GM12865 (cell line): ENCODE data around the gene RUNX1.

Experiments used
- DNase-seq: peaks from one replicate; pipeline ENCODE4 v3.0.0; 2010; ENCODE audit warnings: low read depth
- H3K4me3 ChIP-seq: 2 replicates; pipeline ENCODE4 v1.5.1; 2011; ENCODE audit warnings: mild to moderate bottlenecking, low read depth, low read length, control low read depth
- TF ChIP-seq, protein P1 (sequence below): IDR thresholded peaks from 2 replicates; pipeline ENCODE4 v1.5.1; 2011; ENCODE audit warnings: low read length, control low read depth, low read depth, inconsistent platforms; ENCODE audit not compliant: insufficient read depth; ENCODE audit errors: missing control alignments

Gene RUNX1

DNA sequence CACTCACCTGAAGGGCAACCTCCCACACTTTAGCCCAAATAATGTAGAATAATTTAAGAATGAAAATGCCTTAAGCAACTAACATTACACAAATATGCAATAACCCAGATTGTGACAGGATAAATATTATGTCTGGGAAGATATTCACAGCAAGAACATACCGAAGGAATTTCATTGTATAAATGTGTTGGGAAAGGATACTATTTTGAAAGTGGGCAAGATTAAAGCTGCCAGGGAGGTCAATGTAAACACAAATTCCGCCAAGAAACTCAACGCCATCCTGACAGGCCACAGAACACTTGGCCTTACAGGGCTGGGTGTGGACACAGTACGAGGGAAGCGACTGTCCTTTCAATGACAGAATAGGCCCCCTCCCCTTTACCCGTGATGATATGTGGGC, 173.3 kb downstream of the RUNX1 start:
- H3K4me3 ChIP-seq = no peak overlapping the region
- TF ChIP-seq, protein P1, sequence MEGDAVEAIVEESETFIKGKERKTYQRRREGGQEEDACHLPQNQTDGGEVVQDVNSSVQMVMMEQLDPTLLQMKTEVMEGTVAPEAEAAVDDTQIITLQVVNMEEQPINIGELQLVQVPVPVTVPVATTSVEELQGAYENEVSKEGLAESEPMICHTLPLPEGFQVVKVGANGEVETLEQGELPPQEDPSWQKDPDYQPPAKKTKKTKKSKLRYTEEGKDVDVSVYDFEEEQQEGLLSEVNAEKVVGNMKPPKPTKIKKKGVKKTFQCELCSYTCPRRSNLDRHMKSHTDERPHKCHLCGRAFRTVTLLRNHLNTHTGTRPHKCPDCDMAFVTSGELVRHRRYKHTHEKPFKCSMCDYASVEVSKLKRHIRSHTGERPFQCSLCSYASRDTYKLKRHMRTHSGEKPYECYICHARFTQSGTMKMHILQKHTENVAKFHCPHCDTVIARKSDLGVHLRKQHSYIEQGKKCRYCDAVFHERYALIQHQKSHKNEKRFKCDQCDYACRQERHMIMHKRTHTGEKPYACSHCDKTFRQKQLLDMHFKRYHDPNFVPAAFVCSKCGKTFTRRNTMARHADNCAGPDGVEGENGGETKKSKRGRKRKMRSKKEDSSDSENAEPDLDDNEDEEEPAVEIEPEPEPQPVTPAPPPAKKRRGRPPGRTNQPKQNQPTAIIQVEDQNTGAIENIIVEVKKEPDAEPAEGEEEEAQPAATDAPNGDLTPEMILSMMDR = no peak
- DNase-seq = no peak

DNA sequence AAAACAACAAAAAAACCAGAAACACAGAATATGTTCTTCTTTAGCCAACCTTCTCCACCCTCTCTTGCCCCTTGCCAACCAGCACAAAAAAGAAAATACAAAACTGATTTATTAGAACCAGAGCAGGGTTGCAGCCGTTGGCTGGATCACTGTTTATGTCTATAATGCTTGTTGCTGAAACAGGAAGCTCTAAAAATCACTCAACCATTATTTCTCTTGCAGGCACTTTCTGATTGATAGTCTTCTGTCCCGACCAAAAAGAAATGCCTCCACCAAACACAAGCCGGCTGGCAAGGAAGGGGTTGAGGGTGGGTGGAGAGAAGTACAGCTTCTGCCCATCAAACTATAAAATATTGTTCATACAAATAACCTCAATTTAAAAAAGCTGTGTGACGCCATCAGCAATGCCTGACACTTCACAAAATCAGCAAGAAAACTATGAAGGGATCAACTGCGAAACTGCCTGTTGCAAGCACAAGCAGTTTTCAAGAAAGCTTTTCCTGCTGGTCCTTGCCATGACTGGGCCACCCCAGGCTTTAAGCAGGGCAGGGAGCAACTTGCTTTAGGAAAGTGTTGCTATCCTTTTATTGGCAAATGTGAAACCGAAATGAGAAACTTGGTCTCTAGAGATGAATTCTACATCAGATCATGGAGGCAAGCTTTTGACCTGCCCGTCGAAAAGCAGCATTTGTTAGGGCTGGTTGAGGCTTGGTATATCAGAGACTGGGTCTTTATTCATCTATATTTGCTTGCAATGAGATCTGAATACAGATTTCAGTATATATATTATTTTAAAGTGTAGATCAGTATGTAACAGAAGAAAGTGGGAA, 174.2 kb downstream of the RUNX1 start:
- H3K4me3 ChIP-seq = peak overlapping the region; percentile 37
- TF ChIP-seq, protein P1 = no peak
- DNase-seq = peak; percentile 58

DNA sequence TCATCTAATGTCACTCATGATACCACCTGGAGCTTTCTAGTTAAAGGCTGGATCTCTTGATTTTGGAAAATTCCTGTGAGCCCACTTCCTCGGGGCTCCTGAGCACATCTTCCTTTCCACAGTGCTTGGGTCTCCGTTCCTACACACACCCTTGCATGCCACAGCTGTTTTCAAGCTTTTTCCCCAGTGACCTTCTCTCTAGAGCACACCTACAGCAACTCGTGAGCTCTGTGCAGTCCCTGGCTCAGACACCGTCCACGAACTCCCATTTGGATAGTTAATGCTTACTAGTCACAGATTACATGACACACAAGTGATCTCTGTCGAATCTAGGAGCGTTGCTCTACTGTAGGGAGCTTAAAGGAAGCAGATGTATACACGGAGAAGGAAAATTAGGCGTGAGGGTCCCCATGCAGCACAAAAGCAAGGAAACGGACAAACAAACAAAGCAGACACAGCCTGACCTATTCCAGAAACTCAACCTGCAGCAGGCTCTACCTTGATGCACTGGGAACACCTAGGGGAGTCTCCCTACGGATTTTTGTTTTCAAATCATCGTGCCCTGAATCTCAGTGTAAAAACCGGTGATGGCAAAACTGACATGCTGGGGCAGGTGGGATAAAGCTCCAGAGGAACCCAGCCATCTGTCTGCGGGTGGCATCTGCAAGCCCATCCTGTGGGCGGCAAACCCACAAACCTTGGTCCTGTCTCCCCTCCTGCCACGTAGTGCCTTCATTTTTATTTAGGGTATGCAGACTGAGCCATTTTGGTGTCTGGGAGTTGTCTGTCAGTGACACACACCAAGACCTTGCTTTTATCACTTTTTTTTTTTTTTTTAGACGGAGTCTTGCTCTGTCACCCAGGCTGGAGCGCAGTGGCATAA, 177.8 kb downstream of the RUNX1 start:
- H3K4me3 ChIP-seq = no peak overlapping the region
- DNase-seq = no peak
- TF ChIP-seq, protein P1 = no peak

DNA sequence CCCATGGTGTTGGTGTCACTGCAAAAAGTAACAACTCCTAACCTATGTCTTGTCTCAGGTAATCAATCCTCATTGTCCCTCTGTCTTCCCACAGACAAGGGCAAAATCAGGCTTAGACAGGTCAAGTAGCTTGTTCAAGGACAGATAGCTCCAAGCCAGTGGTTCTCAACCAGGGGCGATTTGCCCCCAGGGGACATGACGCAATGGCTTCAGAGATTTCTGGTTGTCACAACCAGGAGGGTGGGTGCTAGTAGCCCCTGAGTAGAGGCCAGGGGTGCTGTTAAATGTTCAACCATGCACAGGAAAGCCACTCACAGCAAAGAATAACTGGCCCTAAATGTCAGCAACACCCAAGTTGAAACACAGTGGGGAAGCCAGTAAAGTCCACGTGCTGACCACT, 178.9 kb downstream of the RUNX1 start:
- DNase-seq = no peak
- TF ChIP-seq, protein P1 = no peak
- no peak overlapping the region for H3K4me3 ChIP-seq

DNA sequence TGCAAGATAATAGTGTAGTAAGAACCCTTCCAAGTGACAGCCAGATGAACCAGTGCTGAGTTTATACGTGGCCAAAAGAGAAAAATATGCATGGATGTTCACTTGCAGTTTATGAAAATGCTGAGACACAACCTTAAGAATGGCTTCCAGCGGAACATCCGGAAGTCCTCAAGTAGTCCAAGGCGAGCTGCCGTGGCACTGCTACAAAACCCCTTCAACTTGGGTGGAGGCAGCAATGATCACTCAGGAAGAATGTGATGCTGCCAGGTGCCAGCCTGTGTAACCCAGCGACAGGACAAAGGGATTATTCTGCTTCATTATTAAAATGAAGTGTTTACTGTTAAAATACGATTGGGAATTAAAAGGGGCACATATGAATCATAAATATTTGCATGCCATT, 179.6 kb downstream of the RUNX1 start:
- no peak overlapping the region for H3K4me3 ChIP-seq
- DNase-seq = no peak
- TF ChIP-seq, protein P1 = no peak

DNA sequence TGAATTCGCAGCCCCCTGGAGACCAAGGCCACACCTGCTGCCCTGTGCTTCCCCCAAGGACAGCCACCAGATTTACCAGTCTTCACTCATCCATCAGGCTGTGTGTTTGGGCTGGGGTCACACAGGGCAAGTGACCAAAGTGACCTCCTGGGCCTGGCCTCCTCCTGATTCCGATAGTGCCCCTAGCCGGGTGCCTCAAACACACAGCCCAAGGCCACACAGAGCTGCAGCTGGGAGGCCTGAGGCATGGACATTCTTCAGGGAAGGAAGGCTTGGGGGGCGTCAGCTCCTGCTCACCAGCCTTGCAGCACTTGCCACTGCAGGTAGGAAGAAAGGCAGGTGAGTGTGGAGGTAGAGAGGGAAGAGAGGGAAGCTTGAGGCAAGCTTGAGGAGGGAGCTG, 181.3 kb downstream of the RUNX1 start:
- DNase-seq = no peak
- TF ChIP-seq, protein P1 = no peak
- no peak overlapping the region for H3K4me3 ChIP-seq
